ENCODE measurements around the gene MCHR1. TPM values are rescaled to one million over a fixed set of nuclear protein-coding genes. Genes with fewer than 3 reads are reported as not detected.
"Not testable (repeated sequence)": the region's sequence is repeated elsewhere in the genome, so short reads cannot be mapped to it uniquely, and the experiment has no call there.

MCHR1 gene
- polyA plus RNA-seq, 3 donors: 0.16 to 0.43 (median 0.17) TPM

- no peak for DNase-seq (ENCODE audit: low read depth in 3 of 3, low spot score in 2 of 3)
Measured at GRCh38 chr22:40685406-40685805, 6.1 kb downstream of the MCHR1 start.

- no peak for DNase-seq (ENCODE audit: low read depth in 3 of 3, low spot score in 2 of 3)
Measured at GRCh38 chr22:40687706-40688105, 8.4 kb downstream of the MCHR1 start.

- DNase-seq (ENCODE audit: low read depth in 3 of 3, low spot score in 2 of 3): no peak
Measured at GRCh38 chr22:40690370-40690769, 11.1 kb downstream of the MCHR1 start.

GRCh38 chr22:40691532-40691931, 12.2 kb downstream of the MCHR1 start:
- DNase-seq (ENCODE audit: low read depth in 3 of 3, low spot score in 2 of 3): no peak

- DNase-seq (ENCODE audit: low read depth in 3 of 3, low spot score in 2 of 3): no peak
Measured at GRCh38 chr22:40694411-40694810, 15.1 kb downstream of the MCHR1 start.

GRCh38 chr22:40701274-40701673, 22.0 kb downstream of the MCHR1 start:
- no peak for DNase-seq (ENCODE audit: low read depth in 3 of 3, low spot score in 2 of 3)

GRCh38 chr22:40703174-40703573, 23.9 kb downstream of the MCHR1 start:
- DNase-seq (ENCODE audit: low read depth in 3 of 3, low spot score in 2 of 3): no peak

- no peak for DNase-seq (ENCODE audit: low read depth in 3 of 3, low spot score in 2 of 3)
Measured at GRCh38 chr22:40703736-40704135, 24.5 kb downstream of the MCHR1 start.

GRCh38 chr22:40705918-40706682, 26.8 kb downstream of the MCHR1 start:
- DNase-seq (ENCODE audit: low read depth in 3 of 3, low spot score in 2 of 3): no peak

- no peak for DNase-seq (ENCODE audit: low read depth in 3 of 3, low spot score in 2 of 3)
Measured at GRCh38 chr22:40707154-40707553, 27.9 kb downstream of the MCHR1 start.

- no peak for DNase-seq (ENCODE audit: low read depth in 3 of 3, low spot score in 2 of 3)
Measured at GRCh38 chr22:40708177-40708576, 28.9 kb downstream of the MCHR1 start.

GRCh38 chr22:40709752-40710413, 30.6 kb downstream of the MCHR1 start:
- DNase-seq (ENCODE audit: low read depth in 3 of 3, low spot score in 2 of 3): no peak

GRCh38 chr22:40712311-40712710, 33.0 kb downstream of the MCHR1 start:
- DNase-seq (ENCODE audit: low read depth in 3 of 3, low spot score in 2 of 3): no peak

- DNase-seq (ENCODE audit: low read depth in 3 of 3, low spot score in 2 of 3): no peak
Measured at GRCh38 chr22:40714499-40715337, 35.4 kb downstream of the MCHR1 start.

- DNase-seq (ENCODE audit: low read depth in 3 of 3, low spot score in 2 of 3): no peak
Measured at GRCh38 chr22:40716116-40716515, 36.8 kb downstream of the MCHR1 start.

- not testable (repeated sequence) for DNase-seq (ENCODE audit: low read depth in 3 of 3, low spot score in 2 of 3)
Measured at GRCh38 chr22:40717657-40718056, 38.4 kb downstream of the MCHR1 start.

- DNase-seq (ENCODE audit: low read depth in 3 of 3, low spot score in 2 of 3): no peak
Measured at GRCh38 chr22:40718250-40719204, 39.2 kb downstream of the MCHR1 start.

GRCh38 chr22:40719599-40719998, 40.3 kb downstream of the MCHR1 start:
- DNase-seq (ENCODE audit: low read depth in 3 of 3, low spot score in 2 of 3): no peak

- DNase-seq (ENCODE audit: low read depth in 3 of 3, low spot score in 2 of 3): not testable (repeated sequence)
Measured at GRCh38 chr22:40720156-40720537, 40.9 kb downstream of the MCHR1 start.

GRCh38 chr22:40720538-40721256, 41.4 kb downstream of the MCHR1 start:
- no peak for DNase-seq (ENCODE audit: low read depth in 3 of 3, low spot score in 2 of 3)

Measured in right renal cortex interstitium (tissue), 3 donors.